ENCODE measurements around the gene AKAP17A. TPM values are rescaled to one million over a fixed set of nuclear protein-coding genes. Genes with fewer than 3 reads are reported as not detected.
A peak's percentile ranks its signal among the peaks of the same experiment; 100 is the strongest.
"Not testable (repeated sequence)": the region's sequence is repeated elsewhere in the genome, so short reads cannot be mapped to it uniquely, and the experiment has no call there.

AKAP17A gene
- total and polyA plus RNA-seq, 2 donors (not counting 1 experiment from before 2014, with no cell fraction given), result 126 to 196 TPM

DNA sequence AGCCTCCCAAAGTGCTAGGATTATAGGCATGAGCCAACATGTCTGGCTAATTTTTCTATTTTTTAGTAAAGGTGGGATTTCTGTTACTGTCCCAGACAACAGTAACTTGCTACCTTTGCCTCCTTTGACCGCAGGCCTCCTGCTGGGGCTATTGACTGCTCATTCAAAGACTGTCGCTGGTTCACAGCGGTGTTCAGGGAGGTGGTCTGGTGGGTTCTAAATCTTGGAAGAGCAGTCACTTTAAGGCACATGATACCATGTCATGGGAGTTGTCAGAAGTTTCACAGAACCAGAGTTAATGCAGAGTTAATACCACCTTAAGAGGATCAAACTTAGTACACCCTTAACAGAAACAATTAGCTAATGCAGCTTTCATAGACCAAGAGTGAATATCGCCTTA is 27.3 kb downstream of the AKAP17A start:
- no peaks in the 10 kb centered on the region for H3K9me3 Mint-ChIP-seq (ENCODE audit: insufficient read depth)
- no peak for DNase-seq
- H3K4me2 ChIP-seq (replicated peaks; ENCODE audit: low read depth, low read length, poor library complexity, severe bottlenecking), result no peak overlapping the region
- no peak overlapping the region for H3K27ac ChIP-seq (ENCODE audit: low read length in 2 of 2)
- peaks cover 6 to 20% of the 10 kb centered on the region in 2 donors for H3K4me1 ChIP-seq (ENCODE audit: control insufficient read depth in 2 of 2, insufficient read depth in 2 of 2, low read length in 2 of 2)
- peaks cover 11% of the 10 kb centered on the region for H3K27me3 Mint-ChIP-seq
- H2AFZ ChIP-seq (ENCODE audit: insufficient read depth, low read depth, low read length, poor library complexity, severe bottlenecking), result no peak overlapping the region
- WGBS (ENCODE audit: insufficient coverage), result no CpG with 5 or more reads among the region's 4 CpGs
- ChIA-PET POLR2A (no interaction called here), CTCF (no interaction called here)
- H3K27ac Mint-ChIP-seq, result no peak overlapping the region
- H3K9me3 ChIP-seq (ENCODE audit: control extremely low read depth in 1 of 3, control insufficient read depth in 2 of 3, insufficient read depth in 1 of 3, low read length in 2 of 3), result peaks cover 0 to 16% (median 0%) of the 10 kb centered on the region in 3 donors
- H3K79me2 ChIP-seq (ENCODE audit: control insufficient read depth, insufficient read depth, low read length), result no peaks in the 10 kb centered on the region
- intact Hi-C loops (cut with micrococcal nuclease), result no loop called here
- H3K4me3 ChIP-seq (ENCODE audit: control extremely low read depth in 1 of 5, extremely low read depth in 1 of 5, insufficient read depth in 1 of 5, low read depth in 2 of 5, low read length in 4 of 5), result no peak overlapping the region
- peaks cover 0 to 10% (median 0%) of the 10 kb centered on the region in 4 experiments for H3K27me3 ChIP-seq (replicated peaks in 1 of 4; ENCODE audit: control extremely low read depth in 1 of 4, control insufficient read depth in 3 of 4, insufficient read depth in 4 of 4, low read length in 3 of 4)
- no peaks in the 10 kb centered on the region for H4K20me1 ChIP-seq (ENCODE audit: control insufficient read depth, insufficient read depth, low read length, poor library complexity, severe bottlenecking)
- no peak overlapping the region for H3K4me3 Mint-ChIP-seq
- no peak for TF ChIP-seq EZH2 (IDR thresholded peaks at IDR 0.05; ENCODE audit: borderline replicate concordance, insufficient read depth, low read depth, low read length, poor library complexity, severe bottlenecking)
- TF ChIP-seq, protein P1, sequence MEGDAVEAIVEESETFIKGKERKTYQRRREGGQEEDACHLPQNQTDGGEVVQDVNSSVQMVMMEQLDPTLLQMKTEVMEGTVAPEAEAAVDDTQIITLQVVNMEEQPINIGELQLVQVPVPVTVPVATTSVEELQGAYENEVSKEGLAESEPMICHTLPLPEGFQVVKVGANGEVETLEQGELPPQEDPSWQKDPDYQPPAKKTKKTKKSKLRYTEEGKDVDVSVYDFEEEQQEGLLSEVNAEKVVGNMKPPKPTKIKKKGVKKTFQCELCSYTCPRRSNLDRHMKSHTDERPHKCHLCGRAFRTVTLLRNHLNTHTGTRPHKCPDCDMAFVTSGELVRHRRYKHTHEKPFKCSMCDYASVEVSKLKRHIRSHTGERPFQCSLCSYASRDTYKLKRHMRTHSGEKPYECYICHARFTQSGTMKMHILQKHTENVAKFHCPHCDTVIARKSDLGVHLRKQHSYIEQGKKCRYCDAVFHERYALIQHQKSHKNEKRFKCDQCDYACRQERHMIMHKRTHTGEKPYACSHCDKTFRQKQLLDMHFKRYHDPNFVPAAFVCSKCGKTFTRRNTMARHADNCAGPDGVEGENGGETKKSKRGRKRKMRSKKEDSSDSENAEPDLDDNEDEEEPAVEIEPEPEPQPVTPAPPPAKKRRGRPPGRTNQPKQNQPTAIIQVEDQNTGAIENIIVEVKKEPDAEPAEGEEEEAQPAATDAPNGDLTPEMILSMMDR (IDR thresholded peaks at IDR 0.05), result no peak
- ATAC-seq (ENCODE audit: low read depth), result no peak
- no peaks in the 10 kb centered on the region for H3K36me3 ChIP-seq (replicated peaks in 1 of 2; ENCODE audit: control extremely low read depth in 1 of 2, control insufficient read depth in 1 of 2, extremely low read depth in 1 of 2, insufficient read depth in 2 of 2, low read length in 1 of 2)
- H3K4me1 Mint-ChIP-seq, result peaks cover 15% of the 10 kb centered on the region
- H3K9ac ChIP-seq (ENCODE audit: low read length), result no peak overlapping the region

DNA sequence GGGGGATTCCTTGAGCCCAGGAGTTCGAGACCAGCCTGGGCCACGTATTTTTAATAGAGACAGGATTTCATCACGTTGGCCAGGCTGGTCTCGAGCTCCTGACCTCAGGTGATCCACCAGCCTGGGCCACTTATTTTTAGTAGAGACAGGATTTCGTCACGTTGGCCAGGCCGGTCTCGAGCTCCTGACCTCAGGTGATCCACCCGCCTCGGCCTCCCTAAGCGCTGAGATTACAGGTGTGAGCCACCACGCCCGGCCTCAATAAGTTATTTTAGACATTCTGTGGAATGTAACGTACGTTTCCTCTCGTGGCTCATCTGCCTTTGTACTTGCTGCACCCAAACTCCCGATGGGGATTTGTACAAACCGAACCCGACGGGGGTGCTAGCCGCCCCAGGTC is 32.3 kb downstream of the AKAP17A start:
- no peaks in the 10 kb centered on the region for H3K79me2 ChIP-seq (ENCODE audit: control insufficient read depth, insufficient read depth, low read length)
- Mint-ChIP-seq H3K27me3 (peaks cover 6% of the 10 kb centered on the region), H3K27ac (peak overlapping the region; percentile 66), H3K4me1 (peaks cover 18% of the 10 kb centered on the region), H3K9me3 (ENCODE audit: insufficient read depth) (no peaks in the 10 kb centered on the region), H3K4me3 (peak overlapping the region; percentile 61)
- H3K27ac ChIP-seq (ENCODE audit: low read length in 2 of 2), result no peak overlapping the region
- 26% methylated on average over 17 of the region's 21 CpGs for WGBS (ENCODE audit: insufficient coverage)
- H3K4me2 ChIP-seq (replicated peaks; ENCODE audit: low read depth, low read length, poor library complexity, severe bottlenecking), result no peak overlapping the region
- no peak overlapping the region for H3K4me3 ChIP-seq (ENCODE audit: control extremely low read depth in 1 of 5, extremely low read depth in 1 of 5, insufficient read depth in 1 of 5, low read depth in 2 of 5, low read length in 4 of 5)
- H2AFZ ChIP-seq (ENCODE audit: insufficient read depth, low read depth, low read length, poor library complexity, severe bottlenecking), result no peak overlapping the region
- peaks cover 0 to 10% (median 1%) of the 10 kb centered on the region in 4 experiments for H3K27me3 ChIP-seq (replicated peaks in 1 of 4; ENCODE audit: control extremely low read depth in 1 of 4, control insufficient read depth in 3 of 4, insufficient read depth in 4 of 4, low read length in 3 of 4)
- POLR2A ChIA-PET, result no interaction called here
- H3K4me1 ChIP-seq (ENCODE audit: control insufficient read depth in 2 of 2, insufficient read depth in 2 of 2, low read length in 2 of 2), result peaks cover 6 to 22% of the 10 kb centered on the region in 2 donors
- H4K20me1 ChIP-seq (ENCODE audit: control insufficient read depth, insufficient read depth, low read length, poor library complexity, severe bottlenecking), result no peaks in the 10 kb centered on the region
- TF ChIP-seq, protein P1 (IDR thresholded peaks at IDR 0.05), result no peak
- no peak for TF ChIP-seq EZH2 (IDR thresholded peaks at IDR 0.05; ENCODE audit: borderline replicate concordance, insufficient read depth, low read depth, low read length, poor library complexity, severe bottlenecking)
- no peaks in the 10 kb centered on the region for H3K36me3 ChIP-seq (replicated peaks in 1 of 2; ENCODE audit: control extremely low read depth in 1 of 2, control insufficient read depth in 1 of 2, extremely low read depth in 1 of 2, insufficient read depth in 2 of 2, low read length in 1 of 2)
- intact Hi-C loops (cut with micrococcal nuclease), result no loop called here
- ATAC-seq (ENCODE audit: low read depth), result no peak
- CTCF ChIA-PET, result no interaction called here
- DNase-seq, result no peak
- H3K9me3 ChIP-seq (ENCODE audit: control extremely low read depth in 1 of 3, control insufficient read depth in 2 of 3, insufficient read depth in 1 of 3, low read length in 2 of 3), result peaks cover 0 to 18% (median 0%) of the 10 kb centered on the region in 3 donors
- H3K9ac ChIP-seq (ENCODE audit: low read length), result no peak overlapping the region

DNA sequence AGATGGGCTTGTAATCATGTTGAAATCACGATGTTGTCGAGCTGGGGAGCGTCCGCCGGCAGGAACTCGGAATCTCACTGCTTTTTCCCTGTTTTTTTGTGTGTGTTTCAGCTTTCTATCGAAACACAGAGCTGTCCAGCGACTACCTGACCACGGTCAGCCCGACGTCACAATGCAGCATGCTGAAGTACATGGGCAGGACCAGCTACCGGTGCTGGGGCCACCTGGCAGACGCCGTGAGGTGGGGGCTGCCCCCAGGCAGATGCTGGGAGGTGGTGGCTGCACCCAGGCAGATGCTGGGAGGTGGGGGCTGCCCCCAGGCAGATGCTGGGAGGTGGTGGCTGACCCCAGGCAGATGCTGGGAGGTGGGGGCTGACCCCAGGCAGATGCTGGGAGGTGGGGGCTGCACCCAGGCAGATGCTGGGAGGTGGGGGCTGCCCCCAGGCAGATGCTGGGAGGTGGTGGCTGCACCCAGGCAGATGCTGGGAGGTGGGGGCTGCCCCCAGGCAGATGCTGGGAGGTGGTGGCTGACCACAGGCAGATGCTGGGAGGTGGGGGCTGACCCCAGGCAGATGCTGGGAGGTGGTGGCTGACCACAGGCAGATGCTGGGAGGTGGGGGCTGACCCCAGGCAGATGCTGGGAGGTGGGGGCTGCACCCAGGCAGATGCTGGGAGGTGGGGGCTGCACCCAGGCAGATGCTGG is 32.9 kb downstream of the AKAP17A start:
- CTCF ChIA-PET; H3K79me2 ChIP-seq (ENCODE audit: control insufficient read depth, insufficient read depth, low read length); H3K9me3 Mint-ChIP-seq (ENCODE audit: insufficient read depth); H2AFZ ChIP-seq (ENCODE audit: insufficient read depth, low read depth, low read length, poor library complexity, severe bottlenecking); H3K4me3 ChIP-seq (ENCODE audit: control extremely low read depth in 1 of 5, extremely low read depth in 1 of 5, insufficient read depth in 1 of 5, low read depth in 2 of 5, low read length in 4 of 5); H3K36me3 ChIP-seq (replicated peaks in 1 of 2; ENCODE audit: control extremely low read depth in 1 of 2, control insufficient read depth in 1 of 2, extremely low read depth in 1 of 2, insufficient read depth in 2 of 2, low read length in 1 of 2); H3K27ac ChIP-seq (ENCODE audit: low read length in 2 of 2); DNase-seq; H3K4me3 Mint-ChIP-seq; H4K20me1 ChIP-seq (ENCODE audit: control insufficient read depth, insufficient read depth, low read length, poor library complexity, severe bottlenecking); H3K4me2 ChIP-seq (replicated peaks; ENCODE audit: low read depth, low read length, poor library complexity, severe bottlenecking); ATAC-seq (ENCODE audit: low read depth); H3K9ac ChIP-seq (ENCODE audit: low read length); H3K27me3 Mint-ChIP-seq; intact Hi-C loops (cut with micrococcal nuclease); POLR2A ChIA-PET: not testable (repeated sequence)
- WGBS (ENCODE audit: insufficient coverage), result 76% methylated on average over 12 of the region's 14 CpGs
- Histone ChIP-seq H3K9me3 (ENCODE audit: control extremely low read depth in 1 of 3, control insufficient read depth in 2 of 3, insufficient read depth in 1 of 3, low read length in 2 of 3) (peaks cover 0 to 18% (median 0%) of the 10 kb centered on the region in 3 donors), H3K27me3 (replicated peaks in 1 of 4; ENCODE audit: control extremely low read depth in 1 of 4, control insufficient read depth in 3 of 4, insufficient read depth in 4 of 4, low read length in 3 of 4) (peaks cover 0 to 10% (median 1%) of the 10 kb centered on the region in 4 experiments), H3K4me1 (ENCODE audit: control insufficient read depth in 2 of 2, insufficient read depth in 2 of 2, low read length in 2 of 2) (peaks cover 6 to 22% of the 10 kb centered on the region in 2 donors)
- Mint-ChIP-seq H3K4me1 (peaks cover 18% of the 10 kb centered on the region), H3K27ac (peak overlapping the region; percentile 66)

All from B cell (primary cell).